GM18520 (cell line): ENCODE data around the gene ADAMTS17.

Experiments
- ATAC-seq: cut with Tn5 transposase; IDR thresholded peaks from one replicate; pipeline ENCODE4 v1.9.1; 2021; ENCODE audit not compliant: unreplicated experiment

ADAMTS17 gene

DNA sequence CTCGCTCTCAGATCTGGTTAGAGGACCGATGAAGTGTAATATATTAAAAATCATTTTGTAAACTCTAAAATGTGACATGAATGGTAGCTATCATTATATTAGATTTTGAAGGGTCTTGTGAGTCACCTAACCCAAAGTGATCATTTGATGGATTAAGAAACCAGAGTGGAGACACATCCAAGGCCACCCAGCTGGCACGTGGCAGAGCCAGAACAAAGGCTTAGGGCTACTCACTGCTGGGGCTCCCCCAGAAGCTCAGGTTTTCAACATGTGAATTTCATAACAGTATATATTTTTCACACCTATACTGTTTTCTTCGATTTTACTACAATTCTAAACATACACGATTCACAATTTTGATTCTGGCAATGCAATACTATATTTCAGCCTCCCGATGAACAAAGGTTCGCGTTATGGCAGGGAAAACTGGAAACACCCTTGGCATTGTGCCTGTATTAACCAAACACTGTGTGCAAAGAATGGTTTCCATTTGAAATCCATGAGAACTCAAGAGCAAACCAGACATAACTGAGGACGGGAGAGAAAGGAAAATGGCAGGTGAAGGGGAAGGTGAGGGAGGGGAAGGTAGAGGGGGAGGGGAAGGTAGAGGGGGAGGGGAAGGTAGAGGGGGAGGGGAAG is 88.9 kb downstream of the ADAMTS17 start:
- ATAC-seq: no peak

DNA sequence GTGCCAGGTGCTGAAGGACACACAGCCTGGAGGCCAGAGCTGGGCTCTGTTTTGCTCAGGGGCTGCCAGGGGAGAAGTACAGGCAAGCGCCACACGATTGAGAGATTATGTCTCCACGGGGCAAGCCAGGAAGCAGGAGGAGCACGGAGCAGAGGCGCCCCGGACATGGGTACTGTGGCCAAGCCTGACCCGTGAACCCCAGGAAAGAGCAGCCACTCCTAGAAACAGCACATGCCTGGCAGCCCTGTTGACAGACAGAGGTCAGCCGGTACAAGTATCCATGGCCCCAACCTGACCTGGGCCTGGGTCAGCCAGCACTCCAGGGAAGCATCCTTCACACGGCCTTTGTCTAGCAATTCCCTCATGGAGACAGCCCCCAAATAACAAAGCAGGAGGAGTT is 89.4 kb downstream of the ADAMTS17 start:
- no peak for ATAC-seq

DNA sequence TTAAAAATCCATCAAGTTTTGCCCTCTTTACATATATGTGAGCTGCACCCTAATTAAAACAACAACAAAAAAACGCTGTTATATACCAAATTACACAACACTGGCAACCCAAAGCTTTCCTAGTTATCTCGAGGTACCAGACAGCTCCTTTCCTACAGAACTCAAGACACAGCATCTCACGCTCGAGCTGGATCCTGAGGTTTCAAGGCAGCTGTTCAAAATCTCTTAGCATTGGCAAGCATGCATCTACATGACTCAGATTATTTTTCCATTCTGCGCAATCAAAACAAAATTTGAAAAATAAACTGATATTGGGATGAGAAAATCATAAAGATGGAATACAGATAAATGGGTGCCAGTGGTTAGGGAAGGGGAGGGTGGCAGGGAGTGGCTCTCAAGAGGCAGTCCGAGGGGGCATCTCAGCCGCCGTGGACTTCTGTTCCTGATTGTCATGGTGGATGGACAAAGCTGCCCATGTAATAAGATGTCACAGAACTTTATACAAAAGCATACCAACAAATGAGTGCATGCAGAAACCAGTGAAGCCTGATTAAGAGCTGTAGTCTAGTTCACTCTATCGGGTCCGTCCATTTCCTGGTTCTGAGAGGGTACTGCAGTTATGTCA is 91.5 kb downstream of the ADAMTS17 start:
- no peak for ATAC-seq

DNA sequence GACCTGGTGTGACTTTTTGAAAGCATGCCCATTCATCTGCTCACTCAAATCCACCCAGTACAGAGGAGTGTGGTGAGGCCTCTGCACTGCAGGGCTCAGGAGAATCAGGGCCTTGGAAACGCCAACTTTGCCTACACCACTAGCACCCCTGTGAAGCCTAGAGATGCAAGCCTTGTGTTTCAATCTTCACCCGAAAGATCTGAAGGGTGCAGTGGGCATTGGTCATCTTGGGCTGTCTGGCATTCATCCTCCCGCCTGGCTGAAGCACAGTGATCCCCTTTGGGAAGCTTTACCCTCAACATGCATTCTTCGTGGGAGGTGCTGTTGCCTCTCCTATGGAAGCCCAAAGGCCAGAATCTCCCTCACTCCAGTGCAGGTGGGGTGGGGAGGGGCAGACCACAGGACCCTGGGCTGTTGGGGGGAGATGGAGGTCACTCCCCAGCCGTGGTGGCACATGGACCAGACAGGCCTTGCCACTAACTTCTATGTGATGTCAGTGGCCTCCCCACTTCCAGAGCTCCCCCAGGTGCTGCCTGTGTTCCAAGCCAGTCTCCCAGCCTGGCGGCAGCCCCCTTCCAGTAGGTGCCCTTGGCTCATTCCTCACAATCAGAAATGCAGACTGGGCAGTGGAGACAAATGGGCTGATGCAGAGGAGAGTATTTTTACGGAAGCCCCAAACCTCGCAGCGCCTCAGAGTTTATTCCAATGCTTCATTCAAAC is 92.5 kb downstream of the ADAMTS17 start:
- no peak for ATAC-seq

DNA sequence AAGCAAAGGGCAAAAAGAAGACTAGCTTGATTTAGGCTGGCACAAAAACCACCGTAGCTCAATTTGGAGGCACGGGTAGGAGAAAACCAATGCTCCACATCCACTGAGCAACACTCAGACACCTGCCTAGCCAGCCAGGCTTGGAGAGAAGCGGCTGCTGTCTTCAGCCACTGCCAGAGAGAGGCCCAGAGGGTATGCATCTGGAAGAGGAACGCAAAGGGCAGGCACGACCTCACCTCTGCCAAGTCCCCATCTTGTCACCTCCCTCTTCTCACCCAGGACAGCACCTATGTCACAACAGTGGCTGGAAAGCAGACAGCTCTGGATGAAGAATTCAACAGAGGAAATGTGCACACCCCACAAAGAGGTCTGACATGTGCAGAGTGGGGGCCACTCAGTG is 93.5 kb downstream of the ADAMTS17 start:
- ATAC-seq: no peak

DNA sequence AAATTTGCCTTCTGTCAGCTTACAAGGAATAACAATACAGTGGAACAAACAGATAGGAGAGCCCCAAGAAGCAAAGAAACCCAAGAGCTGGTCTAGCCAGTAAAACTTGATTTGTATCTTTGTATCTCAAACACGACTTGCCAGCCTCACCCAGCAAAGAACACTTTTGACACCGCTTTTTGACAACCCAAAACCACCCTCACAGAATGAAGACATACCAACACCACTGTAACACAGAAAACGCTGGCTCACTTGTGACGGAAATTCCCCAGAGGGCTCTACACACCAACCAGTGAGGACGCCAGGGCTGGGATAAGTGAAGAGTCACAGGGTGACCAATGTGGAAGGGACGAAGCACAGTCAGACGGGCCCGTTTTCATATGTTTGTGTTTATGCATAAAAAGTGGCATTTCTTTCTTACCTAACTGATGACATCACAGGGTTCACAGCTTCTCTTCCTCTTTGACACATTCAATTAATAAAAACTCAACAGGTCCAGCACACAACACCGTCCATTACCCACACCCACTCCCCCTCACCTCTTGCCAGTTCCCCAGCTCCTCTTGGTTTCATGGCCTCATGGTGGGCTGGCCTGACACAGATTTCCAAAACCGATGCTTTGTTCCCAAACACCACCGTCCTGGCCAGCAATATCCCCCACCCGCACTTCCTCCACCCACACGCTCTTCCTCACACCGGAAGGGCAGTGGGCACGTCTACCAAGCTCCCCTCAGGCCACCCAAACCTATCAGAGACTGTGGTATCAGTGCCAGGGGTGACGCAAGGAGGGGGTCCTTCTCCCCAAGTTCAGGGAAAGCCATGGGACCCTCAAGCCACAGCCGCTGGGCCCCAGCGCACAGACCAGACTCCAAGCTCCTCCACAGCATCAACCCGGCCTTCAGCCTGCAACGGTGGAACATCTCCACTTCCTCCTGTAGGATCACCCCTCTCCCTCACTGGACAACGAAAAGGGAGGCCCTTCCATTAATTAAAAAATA is 94.2 kb downstream of the ADAMTS17 start:
- ATAC-seq: no peak

DNA sequence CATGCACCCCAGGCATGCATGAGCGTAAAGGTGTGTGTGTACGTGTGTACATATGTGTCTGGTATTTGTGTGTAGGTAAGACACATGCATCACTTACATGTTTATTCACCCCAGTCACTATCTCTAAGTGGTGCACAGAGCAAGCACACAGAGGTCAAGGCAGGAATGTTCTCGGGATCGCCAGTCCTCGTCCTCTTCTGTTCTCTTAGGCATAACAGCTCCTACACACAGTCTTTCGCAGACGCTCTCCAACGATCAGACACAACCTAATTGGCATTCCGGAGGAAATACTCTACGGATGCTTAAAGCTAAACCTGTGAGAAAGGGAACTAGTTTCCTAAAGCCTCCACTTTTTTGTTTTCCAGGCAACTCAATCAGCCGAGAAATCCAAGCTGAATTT is 95.9 kb downstream of the ADAMTS17 start:
- ATAC-seq: no peak

DNA sequence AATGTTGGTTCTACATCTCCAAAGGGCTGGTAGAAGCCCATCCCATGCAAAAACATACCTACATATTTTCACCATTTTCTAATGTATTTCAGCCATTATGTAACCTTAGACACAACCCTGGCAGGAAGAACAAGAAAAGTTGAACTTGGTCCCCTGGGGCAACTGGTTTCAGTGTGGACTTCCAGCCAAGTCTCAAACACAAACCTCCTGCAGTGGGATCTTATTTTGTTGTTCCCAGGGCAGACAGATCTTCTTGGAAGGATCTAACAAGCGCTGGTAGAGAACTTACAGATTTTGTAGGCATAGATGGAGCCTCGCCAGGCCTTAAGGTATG is 96.3 kb downstream of the ADAMTS17 start:
- no peak for ATAC-seq

DNA sequence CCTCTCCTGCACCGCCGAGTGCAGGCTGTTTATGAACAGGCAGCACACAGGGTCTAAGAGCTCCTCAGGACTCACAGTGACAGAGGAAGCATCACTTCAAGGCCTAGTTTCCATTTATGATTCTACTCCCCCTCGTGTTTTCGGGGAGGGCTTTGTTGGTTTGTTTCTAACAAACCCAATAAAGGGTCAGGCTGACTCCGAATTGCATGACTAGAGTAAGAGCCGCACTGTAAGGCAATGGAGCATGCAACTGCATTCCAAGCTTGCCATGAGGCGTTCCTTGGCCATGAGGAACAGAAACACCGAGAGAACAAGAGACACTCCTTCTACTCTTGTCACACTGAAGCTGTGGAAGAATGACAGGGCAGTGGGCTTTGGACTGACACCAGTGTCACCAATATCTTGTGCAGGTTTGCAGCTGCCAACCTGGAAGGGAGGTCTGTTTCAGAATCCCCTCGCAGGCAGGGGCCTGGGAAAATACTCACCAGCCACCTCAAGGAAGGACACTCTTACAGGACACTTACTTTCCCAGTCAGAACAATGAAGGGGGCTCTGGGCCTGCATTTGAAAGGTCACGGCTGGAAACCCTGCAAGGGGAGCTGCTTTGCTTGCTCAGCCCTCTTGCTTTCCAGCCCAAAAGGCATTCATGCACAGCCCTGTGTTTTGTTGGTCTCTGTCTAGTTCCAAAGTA is 96.8 kb downstream of the ADAMTS17 start:
- ATAC-seq: no peak

DNA sequence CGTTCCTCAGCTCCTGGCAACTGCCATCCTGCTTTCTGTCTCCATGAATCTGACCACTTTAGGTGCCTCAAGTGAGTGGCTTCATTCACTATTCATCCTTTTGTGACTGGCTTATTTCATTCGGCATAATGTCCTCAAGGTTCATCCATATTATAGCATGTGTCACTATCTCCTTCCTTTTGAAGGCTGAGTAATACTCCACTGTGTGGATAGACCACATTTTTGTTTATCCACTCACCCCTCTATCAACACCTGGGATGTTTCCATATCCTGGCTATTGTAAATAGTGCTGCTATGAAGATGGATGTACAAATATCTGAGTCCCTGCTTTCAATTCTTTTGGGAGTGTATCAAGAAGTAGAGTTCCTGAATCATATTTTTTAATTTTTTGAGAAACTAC is 98.8 kb downstream of the ADAMTS17 start:
- ATAC-seq: no peak

DNA sequence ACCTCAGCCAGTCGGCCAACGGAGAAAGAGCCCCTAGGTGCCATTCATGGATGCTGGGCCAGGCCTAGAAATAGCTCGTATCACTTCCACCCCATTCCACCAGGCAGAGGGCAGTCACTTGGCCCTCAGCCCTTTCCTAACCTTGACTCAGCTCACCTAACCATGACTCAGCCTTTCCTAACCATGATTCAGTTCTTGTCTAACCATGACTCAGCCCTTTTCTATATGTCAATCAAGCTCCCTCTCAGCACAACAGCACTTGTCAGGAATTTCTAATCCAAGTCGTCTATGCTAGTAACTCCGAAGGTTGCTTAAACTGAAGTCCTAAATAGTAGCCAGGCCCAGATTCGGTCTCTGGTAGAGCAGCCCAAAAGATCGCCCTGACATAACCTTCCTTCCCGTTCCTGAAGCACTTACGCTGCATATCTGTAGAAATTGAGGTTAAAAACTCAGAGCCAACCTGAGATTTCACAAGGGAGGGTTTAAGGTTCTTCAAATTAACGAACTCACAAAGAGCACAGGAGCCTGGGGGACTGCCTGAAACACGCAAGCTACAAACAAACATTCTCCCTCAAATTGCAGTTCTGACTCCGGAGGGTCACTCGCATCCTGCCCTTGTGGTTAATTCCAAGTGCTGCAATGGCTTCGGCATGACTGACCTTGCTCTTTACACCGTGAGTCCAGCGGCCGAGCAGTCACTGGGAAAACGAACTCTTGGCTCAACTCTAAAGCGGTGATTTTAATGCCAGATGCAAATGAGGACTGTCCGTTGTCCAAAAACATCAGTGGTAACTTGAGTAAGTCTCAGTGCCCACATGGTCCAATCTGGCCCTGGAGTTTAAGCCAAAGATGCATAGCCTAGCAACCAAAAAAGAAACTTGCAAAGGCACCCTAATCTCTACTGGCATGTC is 99.9 kb downstream of the ADAMTS17 start:
- ATAC-seq: no peak

DNA sequence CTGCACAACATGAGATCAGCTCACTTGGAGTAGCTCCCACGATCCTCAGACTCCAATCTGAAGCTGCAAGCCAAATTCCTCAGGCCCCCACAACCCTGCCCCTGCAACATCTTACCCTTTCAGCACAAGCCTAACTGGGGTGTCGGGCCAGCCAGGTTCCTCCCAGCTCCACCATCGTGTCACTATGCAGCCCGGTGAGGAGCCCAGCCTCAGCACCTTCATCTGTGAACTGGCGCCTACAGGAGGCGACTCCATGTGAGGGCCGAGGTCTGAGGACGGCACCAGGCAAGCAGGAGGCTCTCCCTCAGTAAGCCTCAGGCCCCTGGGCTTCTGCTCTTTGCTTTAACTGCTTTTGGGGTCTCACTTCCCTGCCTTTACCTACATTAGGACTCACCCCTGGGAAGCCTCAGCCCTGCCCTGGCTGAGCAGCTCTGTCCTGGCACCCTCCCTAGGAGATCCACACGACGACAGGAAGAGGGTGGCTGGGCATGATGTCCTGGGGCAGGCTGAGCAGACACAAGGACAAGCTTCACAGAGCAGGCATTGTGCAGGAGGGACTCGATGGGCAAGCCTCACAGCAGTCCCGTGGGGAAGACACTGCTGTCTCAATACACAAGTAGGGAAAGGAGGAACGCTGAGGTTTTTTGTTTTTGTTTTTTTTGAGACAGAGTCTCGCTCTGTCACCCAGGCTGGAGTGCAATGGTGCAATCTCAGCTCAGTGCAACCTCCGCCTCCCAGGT is 104.6 kb downstream of the ADAMTS17 start:
- ATAC-seq: no peak

DNA sequence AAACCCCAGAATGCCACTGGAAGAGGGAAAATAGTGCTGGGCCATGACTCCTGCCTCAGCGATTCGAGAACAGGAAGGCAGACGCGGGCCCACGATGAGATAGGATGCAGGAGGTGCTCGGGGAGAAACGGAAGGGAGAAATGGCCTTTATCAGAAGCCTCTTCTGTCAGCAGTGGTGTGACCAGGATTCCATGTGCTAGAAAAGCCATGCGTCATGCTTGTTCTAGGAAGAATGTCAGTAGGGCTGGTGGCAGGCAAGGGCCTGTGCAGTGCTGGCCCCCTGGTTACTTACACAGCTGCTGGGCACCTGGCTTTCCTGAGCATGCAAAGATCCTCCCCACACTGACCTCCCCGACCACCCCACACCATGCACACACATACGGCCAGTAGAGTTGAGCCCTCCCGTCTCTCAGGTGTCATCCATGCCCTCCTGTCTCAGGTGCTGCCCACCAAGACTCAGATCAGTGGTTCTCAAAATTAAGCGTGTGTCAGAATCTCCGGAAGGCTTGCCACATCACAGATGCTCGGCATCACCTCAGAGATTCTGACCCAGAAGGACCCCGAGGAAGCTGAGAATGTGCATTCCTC is 106.7 kb downstream of the ADAMTS17 start:
- ATAC-seq: no peak

DNA sequence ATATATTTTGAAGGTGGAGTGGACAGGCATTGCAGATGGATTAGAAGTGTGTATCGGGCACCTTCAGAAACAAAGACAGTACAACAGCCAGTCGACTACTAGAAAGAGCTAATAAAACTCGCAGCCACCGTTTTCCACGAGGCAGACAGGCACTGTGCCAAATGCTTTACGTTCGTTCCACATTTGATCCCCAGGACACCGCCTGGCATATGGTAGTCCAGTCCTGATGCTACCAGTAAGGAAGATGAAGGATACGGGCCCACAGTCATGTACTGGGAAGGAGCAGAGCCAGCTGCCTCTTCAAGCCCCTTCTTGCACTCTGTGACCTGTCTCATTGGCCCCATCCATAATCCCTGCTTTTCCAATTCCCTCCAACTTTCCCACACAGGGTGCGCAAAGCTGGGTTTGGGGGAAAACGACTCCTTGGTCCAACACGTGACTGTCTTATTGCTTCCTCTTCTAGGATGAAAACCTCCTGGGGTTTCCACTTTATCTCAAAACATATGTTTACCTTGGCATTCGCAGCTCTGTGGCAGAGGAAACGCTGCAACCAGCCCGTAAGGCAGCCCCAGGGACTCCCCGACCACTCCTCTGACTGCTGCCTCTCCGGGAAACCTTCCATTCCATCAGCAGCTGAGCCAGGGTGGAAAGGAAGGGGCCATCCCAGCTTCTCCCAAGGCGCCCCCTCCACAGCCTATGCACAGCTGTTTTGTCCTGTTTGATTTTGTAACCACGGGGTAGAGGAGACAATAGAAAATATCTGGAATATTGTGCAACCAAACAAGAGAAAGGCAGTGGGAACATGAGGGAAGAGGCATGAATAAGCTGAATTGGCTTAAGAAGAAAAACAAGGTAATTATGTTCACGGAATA is 107.4 kb downstream of the ADAMTS17 start:
- ATAC-seq: no peak

DNA sequence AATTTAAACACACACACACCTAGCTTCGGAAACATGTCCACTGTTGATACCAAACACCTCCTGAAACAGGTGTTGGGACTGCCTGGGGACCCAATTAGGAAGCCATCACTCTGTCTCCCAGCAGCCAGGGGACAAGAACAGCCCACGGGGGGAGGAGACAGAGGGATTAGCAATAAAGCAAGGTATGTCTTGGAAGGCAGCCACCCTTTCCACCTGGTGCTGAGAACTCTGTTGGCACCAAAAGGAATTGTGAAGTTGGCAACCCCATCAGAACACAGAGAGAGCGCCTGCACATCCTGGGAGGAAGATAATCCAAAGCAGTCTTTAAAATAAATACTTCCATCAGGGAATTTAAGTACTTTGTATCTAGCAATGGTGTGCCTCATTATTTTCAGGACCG is 111.0 kb downstream of the ADAMTS17 start:
- no peak for ATAC-seq

DNA sequence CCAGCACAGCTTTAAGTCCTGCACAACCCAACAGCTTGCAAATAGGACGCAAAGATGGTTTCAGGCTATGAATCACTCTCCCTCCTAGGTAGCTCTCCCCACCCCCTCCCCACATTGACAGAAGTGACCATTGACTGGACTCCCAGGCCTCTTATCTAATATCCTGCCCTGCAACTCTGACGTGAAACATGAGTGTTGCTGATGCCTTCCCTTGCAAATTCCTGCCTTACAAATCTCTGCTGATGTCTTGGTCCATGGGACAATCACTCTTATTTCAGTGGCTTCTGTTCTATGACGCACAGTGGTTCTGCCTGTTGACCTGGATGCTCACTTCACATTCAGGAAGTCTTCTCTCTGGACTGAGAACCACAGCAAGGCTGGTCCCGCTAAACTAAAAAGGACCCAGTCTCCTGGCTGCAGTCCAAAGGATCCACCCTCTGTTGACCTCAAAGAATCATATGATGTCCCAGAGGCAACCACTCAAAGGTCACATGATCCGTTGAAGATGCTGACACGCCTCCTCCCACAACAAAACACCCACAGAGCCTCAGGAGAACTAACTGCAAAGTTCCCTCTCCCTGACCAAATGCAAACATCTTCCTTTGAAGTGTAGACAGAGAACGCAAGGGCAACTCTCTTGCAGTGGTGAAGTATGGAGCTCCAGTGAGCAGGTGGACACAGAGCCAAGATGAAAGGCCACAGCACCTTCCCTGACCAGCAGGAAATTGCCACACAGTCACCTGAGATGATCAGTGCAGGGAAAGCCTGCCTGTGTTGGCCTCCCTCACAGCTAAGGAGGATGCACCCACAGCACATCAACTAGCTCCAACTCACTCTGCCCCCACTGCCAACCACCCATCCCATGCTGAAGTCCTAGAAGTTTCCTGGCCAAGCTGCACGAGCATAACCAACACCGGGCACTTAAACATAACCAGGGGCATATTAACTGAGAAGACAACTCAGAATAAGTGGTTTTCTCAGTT is 112.3 kb downstream of the ADAMTS17 start:
- ATAC-seq: no peak

DNA sequence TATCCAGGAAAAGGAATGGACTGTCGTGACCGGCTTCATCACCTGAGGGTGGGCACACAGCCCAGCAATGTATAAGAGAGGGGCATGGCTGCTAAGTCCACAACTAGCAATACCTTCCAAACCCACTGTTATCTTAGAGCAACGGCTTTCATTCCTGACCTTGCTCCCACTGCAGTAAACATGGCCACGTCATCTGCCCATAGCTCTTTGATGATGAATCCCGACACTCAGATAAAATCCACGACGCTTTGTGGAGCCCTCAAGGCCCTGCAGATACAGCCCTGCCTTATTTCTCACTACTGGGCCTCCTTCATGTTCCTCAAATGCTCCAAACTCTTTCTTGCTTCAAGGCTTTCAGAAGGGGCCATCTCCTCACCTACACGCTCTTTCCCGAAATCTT is 114.0 kb downstream of the ADAMTS17 start:
- no peak for ATAC-seq
